ENCODE measurements around the gene IL1RAPL2.

The IL1RAPL2 gene

GRCh38 chrX:105483011-105483410 lies 917.0 kb downstream of the IL1RAPL2 start:
- TF ChIP-seq CTCF (conservative IDR thresholded peaks at IDR 0.05; ENCODE audit: low read depth, low read length): no peak
- no peak for DNase-seq (ENCODE audit: low read depth)
- no peak overlapping the region for H3K4me3 ChIP-seq (ENCODE audit: low read length)

- DNase-seq (ENCODE audit: low read depth): no peak
- no peak overlapping the region for H3K4me3 ChIP-seq (ENCODE audit: low read length)
- TF ChIP-seq CTCF (conservative IDR thresholded peaks at IDR 0.05; ENCODE audit: low read depth, low read length): no peak
These were observed 922.7 kb downstream of the IL1RAPL2 start for GRCh38 chrX:105488716-105489115.

- no peak overlapping the region for H3K4me3 ChIP-seq (ENCODE audit: low read length)
- no peak for DNase-seq (ENCODE audit: low read depth)
- no peak for TF ChIP-seq CTCF (conservative IDR thresholded peaks at IDR 0.05; ENCODE audit: low read depth, low read length)
These were observed 929.4 kb downstream of the IL1RAPL2 start for GRCh38 chrX:105495376-105495775.

- no peak for DNase-seq (ENCODE audit: low read depth)
- H3K4me3 ChIP-seq (ENCODE audit: low read length): no peak overlapping the region
- no peak for TF ChIP-seq CTCF (conservative IDR thresholded peaks at IDR 0.05; ENCODE audit: low read depth, low read length)
These were observed 936.3 kb downstream of the IL1RAPL2 start for GRCh38 chrX:105502336-105502735.

- no peak for TF ChIP-seq CTCF (conservative IDR thresholded peaks at IDR 0.05; ENCODE audit: low read depth, low read length)
- DNase-seq (ENCODE audit: low read depth): no peak
- H3K4me3 ChIP-seq (ENCODE audit: low read length): no peak overlapping the region
These were observed 949.6 kb downstream of the IL1RAPL2 start for GRCh38 chrX:105515561-105515960.

- TF ChIP-seq CTCF (conservative IDR thresholded peaks at IDR 0.05; ENCODE audit: low read depth, low read length): no peak
These were observed 960.4 kb downstream of the IL1RAPL2 start for GRCh38 chrX:105526431-105526830.

GRCh38 chrX:105527759-105528158 lies 961.8 kb downstream of the IL1RAPL2 start:
- DNase-seq (ENCODE audit: low read depth): no peak
- no peak for TF ChIP-seq CTCF (conservative IDR thresholded peaks at IDR 0.05; ENCODE audit: low read depth, low read length)

More at GRCh38 chrX:105526431-105526830, 960.4 kb downstream of the IL1RAPL2 start:
- DNase-seq (ENCODE audit: low read depth): no peak
- H3K4me3 ChIP-seq (ENCODE audit: low read length): no peak overlapping the region

More at GRCh38 chrX:105527759-105528158, 961.8 kb downstream of the IL1RAPL2 start:
- no peak overlapping the region for H3K4me3 ChIP-seq (ENCODE audit: low read length)

Data from retinal pigment epithelial cell (primary cell).